Neuronal stem cell (in vitro differentiated cells): ENCODE results near the gene WDR83.
"Not testable (repeated sequence)": the region's sequence is repeated elsewhere in the genome, so short reads cannot be mapped to it uniquely, and the experiment has no call there.

Source experiments
- DNase-seq: peaks from one replicate; pipeline ENCODE4 v3.0.0-alpha.2; 2013; ENCODE audit warnings: low spot score
- H2AFZ ChIP-seq: one replicate; pipeline ENCODE4 v1.6.1; 2013; ENCODE audit warnings: mild to moderate bottlenecking, low read length, inconsistent platforms
- H2AK5ac ChIP-seq: 2 replicates; pipeline ENCODE4 v1.6.1; 2013; ENCODE audit warnings: low read depth, mild to moderate bottlenecking, inconsistent platforms, low read length, moderate library complexity, mixed read lengths
- H2BK120ac ChIP-seq: 2 replicates; pipeline ENCODE4 v1.6.1; 2013; ENCODE audit warnings: low read depth, mild to moderate bottlenecking, inconsistent platforms, low read length, moderate library complexity, mixed read lengths
- H2BK12ac ChIP-seq: one replicate; pipeline ENCODE4 v1.6.1; 2013; ENCODE audit warnings: low read length, inconsistent platforms
- H2BK15ac ChIP-seq: 2 replicates; pipeline ENCODE4 v1.6.1; 2013; ENCODE audit warnings: mild to moderate bottlenecking, low read length, inconsistent platforms, mixed read lengths
- H2BK5ac ChIP-seq: one replicate; pipeline ENCODE4 v1.6.1; 2013; ENCODE audit warnings: inconsistent platforms, mild to moderate bottlenecking, low read length, moderate library complexity
- H3K14ac ChIP-seq: one replicate; pipeline ENCODE4 v1.6.1; 2013; ENCODE audit warnings: low read length, inconsistent platforms
- H3K18ac ChIP-seq: 2 replicates; pipeline ENCODE4 v1.6.1; 2013; ENCODE audit warnings: low read length, inconsistent platforms
- H3K23ac ChIP-seq: 2 replicates; pipeline ENCODE4 v1.6.1; 2013; ENCODE audit warnings: low read depth, mild to moderate bottlenecking, mixed read lengths, low read length, inconsistent platforms; ENCODE audit not compliant: poor library complexity
- H3K27ac ChIP-seq: replicated peaks from 3 replicates; pipeline ENCODE4 v1.5.1; 2013; ENCODE audit warnings: low read length, inconsistent platforms
- H3K27me3 ChIP-seq, 3 experiments: 2 replicates each; pipeline ENCODE4 v1.6.1; 2013; ENCODE audit warnings: low read length in 3 of 3, mild to moderate bottlenecking in 2 of 3, inconsistent platforms in 1 of 3, low read depth in 1 of 3, mixed read lengths in 1 of 3, moderate library complexity in 1 of 3; ENCODE audit not compliant: control insufficient read depth in 3 of 3, insufficient read depth in 3 of 3
- H3K36me3 ChIP-seq, 2 donors: replicated peaks in 1 of 2; 2 replicates each; pipeline ENCODE4 v1.6.1; 2013; ENCODE audit warnings: low read length in 2 of 2; ENCODE audit not compliant: control insufficient read depth in 2 of 2, insufficient read depth in 2 of 2
- H3K4ac ChIP-seq: 2 replicates; pipeline ENCODE4 v1.6.1; 2013; ENCODE audit warnings: inconsistent platforms, mild to moderate bottlenecking, low read length, moderate library complexity
- H3K4me1 ChIP-seq, 2 donors: 1 replicate in 1 of 2; 2 replicates in 1 of 2; pipeline ENCODE4 v1.6.1; 2013; ENCODE audit warnings: low read length in 2 of 2, low read depth in 1 of 2; ENCODE audit not compliant: control insufficient read depth in 2 of 2, insufficient read depth in 1 of 2
- H3K4me2 ChIP-seq: one replicate; pipeline ENCODE4 v1.6.1; 2013; ENCODE audit warnings: mild to moderate bottlenecking, low read length, inconsistent platforms; ENCODE audit not compliant: insufficient read depth, poor library complexity, severe bottlenecking
- H3K4me3 ChIP-seq, 2 donors: 2 replicates each; pipeline ENCODE4 v1.5.1; 2013; ENCODE audit warnings: low read length in 2 of 2, mild to moderate bottlenecking in 2 of 2, inconsistent platforms in 1 of 2, moderate library complexity in 1 of 2
- H3K79me1 ChIP-seq: one replicate; pipeline ENCODE4 v1.6.1; 2013; ENCODE audit warnings: low read depth, mild to moderate bottlenecking, inconsistent platforms, low read length, moderate library complexity
- H3K9ac ChIP-seq: one replicate; pipeline ENCODE4 v1.6.1; 2013; ENCODE audit warnings: mild to moderate bottlenecking, low read depth, low read length, inconsistent platforms; ENCODE audit not compliant: poor library complexity
- H3K9me3 ChIP-seq, 2 donors: replicated peaks in 1 of 2; 2 replicates each; pipeline versions ENCODE3 to v1.6.1; 2013; ENCODE audit warnings: low read length in 2 of 2, mild to moderate bottlenecking in 2 of 2, inconsistent platforms in 1 of 2, low read depth in 1 of 2, mixed read lengths in 1 of 2, moderate library complexity in 1 of 2; ENCODE audit not compliant: control insufficient read depth in 2 of 2, insufficient read depth in 1 of 2
- H4K8ac ChIP-seq: one replicate; pipeline ENCODE4 v1.6.1; 2013; ENCODE audit warnings: low read depth, mild to moderate bottlenecking, inconsistent platforms, low read length, moderate library complexity
- H4K91ac ChIP-seq: one replicate; pipeline ENCODE4 v1.6.1; 2013; ENCODE audit warnings: low read length, low read depth, mild to moderate bottlenecking, inconsistent platforms; ENCODE audit not compliant: poor library complexity
- WGBS, 2 donors: extraction: QIAGEN DNeasy Blood & Tissue Kit; methylation state at CpG; one replicate each; pipeline ENCODE4 v1.1.7; 2013; ENCODE audit warnings: missing lambda C conversion rate in 2 of 2, mixed read lengths in 1 of 2; ENCODE audit not compliant: insufficient read length in 2 of 2, insufficient replicate concordance in 1 of 2; ENCODE audit errors: extremely low coverage in 2 of 2; 5-methylcytosine and 5-hydroxymethylcytosine counted together

WDR83 gene

DNA sequence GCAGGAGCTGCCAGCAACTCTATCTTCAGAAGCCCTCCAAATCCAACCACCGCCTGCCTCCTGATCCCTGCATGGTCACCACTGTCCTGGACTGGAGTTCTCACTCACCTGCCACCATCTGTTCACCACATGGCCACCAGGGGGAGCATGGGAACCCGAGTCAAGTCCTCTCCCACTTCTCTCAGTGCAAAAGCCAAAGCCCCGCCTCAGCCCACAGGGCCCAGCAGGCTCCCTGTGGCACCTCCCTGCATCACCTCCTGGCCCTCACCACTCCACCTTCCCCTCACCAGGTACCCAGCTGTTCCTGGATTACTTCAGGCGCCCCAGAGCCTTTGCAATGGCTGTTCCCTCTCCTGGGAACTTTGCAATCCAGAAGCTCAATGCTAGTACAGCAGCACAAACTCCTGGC is 9.8 kb downstream of the WDR83 start:
- Histone ChIP-seq H3K14ac (no peak overlapping the region), H2AK5ac (no peak overlapping the region), H2BK12ac (no peak overlapping the region), H3K4ac (no peak overlapping the region), H2AFZ (no peak overlapping the region), H4K8ac (no peak overlapping the region), H3K79me1 (peaks cover 10% of the 10 kb centered on the region), H3K4me2 (no peak overlapping the region), H3K9me3 (no peaks in the 10 kb centered on the region), H3K4me1 (peaks cover 0 to 2% of the 10 kb centered on the region in 2 donors), H3K23ac (no peak overlapping the region), H3K9ac (no peak overlapping the region), H2BK15ac (no peak overlapping the region), H3K27ac (no peak overlapping the region), H4K91ac (no peak overlapping the region), H3K18ac (no peak overlapping the region), H2BK120ac (no peak overlapping the region), H3K36me3 (peaks cover 58 to 84% of the 10 kb centered on the region in 2 donors), H3K4me3 (no peak overlapping the region), H3K27me3 (no peaks in the 10 kb centered on the region), H2BK5ac (no peak overlapping the region)
- DNase-seq = peak; percentile 80
- no CpG with 5 or more reads among the region's 4 CpGs for WGBS, 2 donors

DNA sequence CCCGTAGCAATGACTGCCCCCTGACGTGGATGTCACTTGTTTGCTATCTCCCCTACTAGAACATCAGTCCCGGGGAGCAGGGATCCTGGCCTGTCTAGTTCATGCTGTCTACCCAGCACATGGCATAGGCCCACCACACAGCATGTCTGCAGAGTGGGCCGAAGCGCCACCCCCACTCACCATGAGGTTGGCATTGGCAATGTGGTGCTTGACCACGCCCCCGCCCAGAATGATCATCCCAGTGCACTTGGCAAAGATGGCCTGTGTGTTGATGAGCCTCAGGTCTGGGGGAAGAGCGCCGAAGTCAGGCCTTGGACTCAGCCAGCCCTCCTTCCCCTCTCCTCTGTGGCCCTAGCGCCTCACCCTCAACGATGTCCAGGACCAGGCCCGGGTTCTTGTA is 10.3 kb downstream of the WDR83 start:
- H3K27me3 ChIP-seq = no peaks in the 10 kb centered on the region
- no peak overlapping the region for H3K9ac ChIP-seq
- H3K36me3 ChIP-seq = peaks cover 57 to 79% of the 10 kb centered on the region in 2 donors
- H3K4ac ChIP-seq = no peak overlapping the region
- H3K4me3 ChIP-seq = no peak overlapping the region
- peaks cover 10% of the 10 kb centered on the region for H3K79me1 ChIP-seq
- WGBS, 2 donors = no CpG with 5 or more reads among the region's 12 CpGs
- DNase-seq = no peak
- no peak overlapping the region for H2BK15ac ChIP-seq
- H3K9me3 ChIP-seq = no peaks in the 10 kb centered on the region
- no peak overlapping the region for H2AK5ac ChIP-seq
- no peak overlapping the region for H4K91ac ChIP-seq
- H3K23ac ChIP-seq = no peak overlapping the region
- H3K4me2 ChIP-seq = no peak overlapping the region
- H3K18ac ChIP-seq = no peak overlapping the region
- no peak overlapping the region for H3K14ac ChIP-seq
- peak overlapping the region; percentile 32 for H4K8ac ChIP-seq
- no peak overlapping the region for H2AFZ ChIP-seq
- no peak overlapping the region for H3K27ac ChIP-seq
- no peak overlapping the region for H2BK120ac ChIP-seq
- H3K4me1 ChIP-seq = peaks cover 0 to 2% of the 10 kb centered on the region in 2 donors
- H2BK5ac ChIP-seq = no peak overlapping the region
- no peak overlapping the region for H2BK12ac ChIP-seq

DNA sequence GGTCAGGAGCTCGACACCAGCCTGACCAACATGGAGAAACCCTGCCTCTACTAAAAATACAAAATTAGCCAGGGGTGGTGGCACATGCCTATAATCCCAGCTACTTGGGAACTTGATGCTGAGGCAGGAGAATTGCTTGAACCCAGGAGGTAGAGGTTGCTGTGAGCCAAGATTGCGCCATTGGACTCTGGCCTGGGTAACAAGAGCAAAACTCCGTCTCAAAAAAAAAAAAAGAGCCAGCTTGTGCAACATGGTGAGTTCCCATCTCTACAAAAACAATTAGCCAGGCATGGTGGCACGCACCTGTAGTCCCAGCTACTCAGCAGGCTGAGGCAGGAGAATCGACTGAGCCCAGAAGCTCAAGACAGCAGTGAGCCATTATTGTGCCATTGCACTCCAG is 11.4 kb downstream of the WDR83 start:
- not testable (repeated sequence) for H3K9ac ChIP-seq, H3K27ac ChIP-seq, DNase-seq, H3K4me1 ChIP-seq, H2BK120ac ChIP-seq, H3K9me3 ChIP-seq, H3K4me3 ChIP-seq, H3K23ac ChIP-seq, H2BK15ac ChIP-seq, H3K4me2 ChIP-seq, H4K91ac ChIP-seq, H3K27me3 ChIP-seq, H2BK5ac ChIP-seq, H2AK5ac ChIP-seq, H4K8ac ChIP-seq, H3K18ac ChIP-seq, H2AFZ ChIP-seq, H3K14ac ChIP-seq, H3K4ac ChIP-seq, H2BK12ac ChIP-seq, H3K79me1 ChIP-seq
- peaks cover 49 to 69% of the 10 kb centered on the region in 2 donors for H3K36me3 ChIP-seq
- WGBS, 2 donors = no CpG with 5 or more reads among the region's 5 CpGs

DNA sequence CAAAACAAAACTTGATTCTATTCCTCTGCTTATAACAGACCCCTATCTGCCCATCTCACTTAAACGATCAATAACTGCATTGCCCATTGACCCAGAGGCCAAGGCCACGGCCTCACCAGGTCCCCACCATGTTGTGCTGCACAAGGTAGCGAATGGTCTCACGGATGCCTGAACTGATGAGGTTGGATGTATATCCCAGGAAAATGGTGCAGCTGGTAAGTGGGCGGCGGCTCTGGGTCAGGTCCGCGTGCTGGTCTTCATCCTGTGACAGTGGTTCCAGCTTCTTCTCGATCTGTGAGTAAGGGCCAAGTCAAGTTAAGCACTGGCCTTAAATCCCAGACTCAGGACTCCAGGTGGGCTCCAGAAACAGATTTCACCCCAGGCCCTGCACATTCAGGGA is 13.4 kb downstream of the WDR83 start:
- H3K79me1 ChIP-seq = peaks cover 7% of the 10 kb centered on the region
- no peak overlapping the region for H2AK5ac ChIP-seq
- WGBS, 2 donors = no CpG with 5 or more reads among the region's 9 CpGs
- no peak overlapping the region for H4K8ac ChIP-seq
- no peak overlapping the region for H2BK120ac ChIP-seq
- H3K4me1 ChIP-seq = peaks cover 0 to 2% of the 10 kb centered on the region in 2 donors
- no peak overlapping the region for H3K4me3 ChIP-seq
- no peaks in the 10 kb centered on the region for H3K9me3 ChIP-seq
- H3K27ac ChIP-seq = no peak overlapping the region
- no peak overlapping the region for H2BK15ac ChIP-seq
- H2AFZ ChIP-seq = no peak overlapping the region
- no peak overlapping the region for H3K4me2 ChIP-seq
- no peak overlapping the region for H3K18ac ChIP-seq
- no peak overlapping the region for H3K9ac ChIP-seq
- H3K4ac ChIP-seq = no peak overlapping the region
- H3K36me3 ChIP-seq = peaks cover 38 to 52% of the 10 kb centered on the region in 2 donors
- no peak overlapping the region for H3K23ac ChIP-seq
- H2BK12ac ChIP-seq = no peak overlapping the region
- no peak for DNase-seq
- H3K14ac ChIP-seq = no peak overlapping the region
- no peak overlapping the region for H2BK5ac ChIP-seq
- H3K27me3 ChIP-seq = no peaks in the 10 kb centered on the region
- H4K91ac ChIP-seq = no peak overlapping the region
